ENCODE measurements around the gene TBRG4. TPM values are rescaled to one million over a fixed set of nuclear protein-coding genes. Genes with fewer than 3 reads are reported as not detected.

The TBRG4 gene
- total and polyA plus RNA-seq, 2 donors from 2014 or later, result 45.7 to 67.8 TPM

- H3K36me3 ChIP-seq (ENCODE audit: control insufficient read depth in 2 of 3, insufficient read depth in 3 of 3, low read length in 3 of 3), result no peaks in the 10 kb centered on the region
- FAIRE-seq, result no peak
- no peaks in the 10 kb centered on the region for H3K27me3 ChIP-seq (ENCODE audit: control insufficient read depth, insufficient read depth, low read length)
- H3K4me1 ChIP-seq (ENCODE audit: control insufficient read depth in 2 of 3, insufficient read depth in 2 of 3, low read depth in 1 of 3, low read length in 3 of 3), result no peaks in the 10 kb centered on the region
- TF ChIP-seq CTCF (IDR thresholded peaks at IDR 0.05; ENCODE audit: borderline replicate concordance, extremely low read depth, insufficient read depth), result no peak
- intact Hi-C loops (cut with DNase I), result no loop called here
- H3K4me3 ChIP-seq (ENCODE audit: low read length in 3 of 3), result no peak overlapping the region
- H3K27ac ChIP-seq (ENCODE audit: low read depth in 2 of 2, low read length in 2 of 2), result no peak overlapping the region
- H3K9ac ChIP-seq (ENCODE audit: low read length in 3 of 3), result no peak overlapping the region
- DNase-seq, result no peak
- H3K9me3 ChIP-seq (ENCODE audit: control insufficient read depth in 2 of 3, insufficient read depth in 1 of 3, low read length in 3 of 3), result no peaks in the 10 kb centered on the region
Measured at GRCh38 chr7:45119550-45119949, 8.1 kb upstream of the TBRG4 start.

DNA sequence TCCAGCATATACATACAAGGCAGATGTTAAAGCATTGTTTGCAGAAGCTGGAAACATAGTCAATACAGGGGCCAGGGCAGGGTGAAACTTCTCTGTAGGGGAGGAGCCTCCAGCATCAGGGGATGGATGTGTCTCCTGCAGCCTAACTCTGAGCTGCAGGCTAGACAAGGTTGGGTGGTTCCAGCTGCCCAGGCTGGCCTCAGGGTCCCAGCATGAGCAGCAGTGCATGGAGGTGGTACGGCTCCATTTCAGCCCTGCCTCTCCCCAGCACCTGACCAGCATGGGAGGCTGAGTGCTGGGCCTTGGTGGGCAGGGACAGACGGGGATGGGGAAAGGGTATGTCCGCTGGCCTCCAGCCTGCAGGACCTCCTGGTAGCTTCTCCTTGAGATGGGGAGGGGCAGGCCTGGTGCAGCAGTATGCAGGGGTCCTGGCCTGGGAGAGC lies 7.4 kb upstream of the TBRG4 start:
- Histone ChIP-seq H3K36me3 (ENCODE audit: control insufficient read depth in 2 of 3, insufficient read depth in 3 of 3, low read length in 3 of 3) (no peaks in the 10 kb centered on the region), H3K9me3 (ENCODE audit: control insufficient read depth in 2 of 3, insufficient read depth in 1 of 3, low read length in 3 of 3) (no peaks in the 10 kb centered on the region), H3K9ac (ENCODE audit: low read length in 3 of 3) (no peak overlapping the region), H3K4me3 (ENCODE audit: low read length in 3 of 3) (no peak overlapping the region), H3K27ac (ENCODE audit: low read depth in 2 of 2, low read length in 2 of 2) (no peak overlapping the region), H3K4me1 (ENCODE audit: control insufficient read depth in 2 of 3, insufficient read depth in 2 of 3, low read depth in 1 of 3, low read length in 3 of 3) (no peaks in the 10 kb centered on the region), H3K27me3 (ENCODE audit: control insufficient read depth, insufficient read depth, low read length) (no peaks in the 10 kb centered on the region)
- DNase-seq (peak in 4 of 5 donors; percentile 40 to 60 (median 58)), FAIRE-seq (no peak)
- TF ChIP-seq CTCF (IDR thresholded peaks at IDR 0.05; ENCODE audit: borderline replicate concordance, extremely low read depth, insufficient read depth), result no peak
- intact Hi-C loops (cut with DNase I), result no loop called here

DNA sequence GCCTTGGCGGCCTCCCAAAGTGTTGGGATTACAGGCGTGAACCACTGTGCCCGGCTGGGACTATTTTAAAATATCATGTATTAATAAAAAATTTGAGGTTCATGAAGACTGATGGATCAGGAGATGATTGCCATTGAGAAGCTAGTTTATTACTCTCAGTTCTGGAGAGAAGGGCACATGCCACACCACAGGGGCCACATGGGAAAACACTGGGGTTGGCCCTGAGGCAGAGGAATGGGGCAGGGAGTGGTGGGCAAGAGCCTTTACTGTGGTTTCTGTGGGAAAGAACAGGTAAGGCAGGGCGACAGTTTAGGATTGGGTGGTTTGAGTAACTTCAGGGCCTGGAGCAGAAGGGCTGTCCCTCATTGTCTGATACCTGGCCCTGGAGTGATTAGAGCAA lies 6.8 kb upstream of the TBRG4 start:
- TF ChIP-seq CTCF (IDR thresholded peaks at IDR 0.05; ENCODE audit: borderline replicate concordance, extremely low read depth, insufficient read depth), result no peak
- H3K9ac ChIP-seq (ENCODE audit: low read length in 3 of 3), result no peak overlapping the region
- H3K4me1 ChIP-seq (ENCODE audit: control insufficient read depth in 2 of 3, insufficient read depth in 2 of 3, low read depth in 1 of 3, low read length in 3 of 3), result no peaks in the 10 kb centered on the region
- H3K36me3 ChIP-seq (ENCODE audit: control insufficient read depth in 2 of 3, insufficient read depth in 3 of 3, low read length in 3 of 3), result no peaks in the 10 kb centered on the region
- no peaks in the 10 kb centered on the region for H3K27me3 ChIP-seq (ENCODE audit: control insufficient read depth, insufficient read depth, low read length)
- intact Hi-C loops (cut with DNase I), result no loop called here
- no peaks in the 10 kb centered on the region for H3K9me3 ChIP-seq (ENCODE audit: control insufficient read depth in 2 of 3, insufficient read depth in 1 of 3, low read length in 3 of 3)
- H3K4me3 ChIP-seq (ENCODE audit: low read length in 3 of 3), result no peak overlapping the region
- DNase-seq (no peak), FAIRE-seq (no peak)
- H3K27ac ChIP-seq (ENCODE audit: low read depth in 2 of 2, low read length in 2 of 2), result no peak overlapping the region

GRCh38 chr7:45117582-45117981 lies 6.1 kb upstream of the TBRG4 start:
- H3K27ac ChIP-seq (ENCODE audit: low read depth in 2 of 2, low read length in 2 of 2), result no peak overlapping the region
- H3K27me3 ChIP-seq (ENCODE audit: control insufficient read depth, insufficient read depth, low read length), result no peaks in the 10 kb centered on the region
- no peaks in the 10 kb centered on the region for H3K9me3 ChIP-seq (ENCODE audit: control insufficient read depth in 2 of 3, insufficient read depth in 1 of 3, low read length in 3 of 3)
- no peak overlapping the region for H3K9ac ChIP-seq (ENCODE audit: low read length in 3 of 3)
- no peak overlapping the region for H3K4me3 ChIP-seq (ENCODE audit: low read length in 3 of 3)
- H3K36me3 ChIP-seq (ENCODE audit: control insufficient read depth in 2 of 3, insufficient read depth in 3 of 3, low read length in 3 of 3), result no peaks in the 10 kb centered on the region
- FAIRE-seq (no peak), DNase-seq (no peak)
- intact Hi-C loops (cut with DNase I), result no loop called here
- no peak for TF ChIP-seq CTCF (IDR thresholded peaks at IDR 0.05; ENCODE audit: borderline replicate concordance, extremely low read depth, insufficient read depth)
- no peaks in the 10 kb centered on the region for H3K4me1 ChIP-seq (ENCODE audit: control insufficient read depth in 2 of 3, insufficient read depth in 2 of 3, low read depth in 1 of 3, low read length in 3 of 3)
